ENCODE measurements around the gene RNF223.
"Not testable (repeated sequence)": the region's sequence is repeated elsewhere in the genome, so short reads cannot be mapped to it uniquely, and the experiment has no call there.

The RNF223 gene

DNA sequence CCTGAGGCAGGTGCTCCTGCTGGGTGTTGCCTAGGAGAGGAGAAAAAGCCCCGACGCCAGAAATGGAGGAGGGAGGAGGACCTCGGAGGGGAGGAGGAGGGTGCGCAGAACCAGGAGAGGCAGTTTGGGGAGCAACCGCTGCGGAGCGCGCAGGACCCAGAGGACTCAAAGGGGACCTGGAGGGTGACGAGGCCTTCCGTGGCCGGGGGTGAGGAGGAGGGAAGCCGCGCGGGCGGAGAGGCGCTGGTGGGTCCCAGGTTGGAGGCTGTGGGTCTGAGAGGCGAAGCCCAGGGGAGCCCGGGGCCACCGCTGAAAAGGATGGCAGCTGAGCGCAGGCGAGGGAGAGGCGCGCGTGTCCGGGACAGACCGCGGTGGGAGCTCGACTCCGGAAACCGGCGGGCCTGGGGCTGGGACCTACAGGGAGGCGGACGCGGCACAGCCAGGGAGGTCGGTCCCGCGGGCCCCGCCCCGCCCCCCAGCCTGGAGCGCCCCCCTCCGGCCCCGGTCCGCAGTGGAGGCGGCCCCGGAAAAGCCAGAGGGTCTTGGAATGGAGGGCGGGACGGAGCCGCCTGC is 15.1 kb downstream of the RNF223 start:
- peak; percentile 50 for DNase-seq

GRCh38 chr1:1058088-1058905 is 15.8 kb downstream of the RNF223 start:
- no peak for DNase-seq

- DNase-seq, result not testable (repeated sequence)
Measured at GRCh38 chr1:1057769-1058087, 16.4 kb downstream of the RNF223 start.

GRCh38 chr1:1055841-1056736 is 18.0 kb downstream of the RNF223 start:
- DNase-seq, result no peak

- DNase-seq, result no peak
Measured at GRCh38 chr1:1054971-1055370, 19.1 kb downstream of the RNF223 start.

GRCh38 chr1:1054099-1054700 is 19.9 kb downstream of the RNF223 start:
- no peak for DNase-seq

GRCh38 chr1:1053682-1054081 is 20.4 kb downstream of the RNF223 start:
- no peak for DNase-seq

DNA sequence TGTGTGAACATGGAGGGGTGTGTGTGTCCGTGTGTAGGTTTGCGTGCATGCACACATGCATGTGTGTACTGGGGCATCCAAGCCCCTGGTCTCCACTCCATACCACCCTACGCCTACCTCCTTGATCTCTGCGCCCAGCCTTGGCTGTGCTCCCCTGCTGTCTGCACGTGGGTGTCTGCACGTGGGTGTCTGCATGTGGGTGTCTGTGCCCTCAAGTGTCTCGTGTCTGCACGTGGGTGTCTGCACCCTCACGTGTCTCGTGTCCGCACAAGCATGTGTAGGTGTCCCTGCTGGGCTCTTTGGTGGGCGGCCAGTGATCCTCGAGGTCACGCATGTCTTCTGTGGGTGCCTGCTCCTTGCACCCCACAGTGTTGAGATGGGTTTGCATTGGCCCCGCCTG is 21.1 kb downstream of the RNF223 start:
- no peak for DNase-seq

DNA sequence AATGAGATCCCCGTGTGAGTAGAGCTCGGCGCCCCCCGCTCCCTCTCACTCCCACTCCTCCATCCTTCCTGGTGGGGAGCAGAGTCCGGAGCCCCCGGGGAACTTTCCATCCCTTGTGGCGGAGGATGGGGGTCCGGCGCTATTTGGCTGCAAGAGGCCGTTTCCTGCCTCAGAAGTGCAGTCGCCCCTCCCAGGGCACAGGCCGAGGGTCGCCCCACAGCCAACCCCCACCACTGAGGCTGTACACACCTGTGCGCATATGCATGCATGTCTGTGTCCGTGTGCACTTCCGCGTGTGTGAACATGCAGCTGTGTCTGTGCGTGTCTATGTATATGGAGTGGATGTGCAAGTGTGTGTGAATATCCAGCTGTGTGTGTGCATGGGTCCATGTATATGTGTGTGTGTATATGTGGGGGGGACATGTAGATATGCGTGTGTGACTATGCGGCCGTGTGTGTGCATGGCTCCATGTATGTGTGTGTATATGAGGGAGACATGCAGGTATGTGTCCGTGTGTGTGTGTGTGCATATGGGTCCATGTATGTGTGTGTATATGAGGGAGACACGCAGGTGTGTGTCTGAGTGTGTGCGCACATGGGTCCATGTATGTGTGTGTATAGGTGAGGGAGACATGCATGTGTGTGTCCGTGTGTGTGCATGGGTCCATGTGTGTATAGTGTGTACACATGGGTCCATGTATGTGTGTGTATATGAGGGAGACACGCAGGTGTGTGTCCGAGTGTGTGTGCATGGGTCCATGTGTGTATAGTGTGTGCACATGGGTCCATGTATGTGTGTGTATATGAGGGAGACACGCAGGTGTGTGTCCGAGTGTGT is 21.9 kb downstream of the RNF223 start:
- DNase-seq, result no peak

GRCh38 chr1:1051127-1051810 is 22.8 kb downstream of the RNF223 start:
- DNase-seq, result no peak

DNA sequence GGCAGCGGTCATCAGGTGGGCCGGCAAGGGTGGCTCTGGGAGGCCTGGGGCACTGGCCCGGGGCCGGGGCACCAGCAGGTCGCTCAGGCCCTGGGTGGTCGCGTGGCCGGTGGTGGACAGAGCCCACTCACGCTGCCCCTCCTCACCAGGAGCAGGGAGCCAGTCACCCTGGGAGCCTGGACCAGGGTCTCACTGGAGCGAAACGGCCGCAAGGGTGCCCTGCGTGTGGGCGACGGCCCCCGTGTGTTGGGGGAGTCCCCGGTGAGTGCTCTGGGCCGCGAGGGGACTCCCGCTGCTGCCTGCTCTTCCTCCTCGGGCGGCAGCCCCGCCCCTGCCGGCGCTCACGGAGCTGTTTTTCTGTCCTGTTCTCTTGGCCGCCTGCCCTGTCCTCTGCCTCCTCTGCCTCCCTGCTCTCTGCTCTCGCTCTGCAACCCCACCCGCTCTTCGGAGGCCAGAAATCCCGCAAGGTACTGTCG is 23.5 kb downstream of the RNF223 start:
- no peak for DNase-seq

DNA sequence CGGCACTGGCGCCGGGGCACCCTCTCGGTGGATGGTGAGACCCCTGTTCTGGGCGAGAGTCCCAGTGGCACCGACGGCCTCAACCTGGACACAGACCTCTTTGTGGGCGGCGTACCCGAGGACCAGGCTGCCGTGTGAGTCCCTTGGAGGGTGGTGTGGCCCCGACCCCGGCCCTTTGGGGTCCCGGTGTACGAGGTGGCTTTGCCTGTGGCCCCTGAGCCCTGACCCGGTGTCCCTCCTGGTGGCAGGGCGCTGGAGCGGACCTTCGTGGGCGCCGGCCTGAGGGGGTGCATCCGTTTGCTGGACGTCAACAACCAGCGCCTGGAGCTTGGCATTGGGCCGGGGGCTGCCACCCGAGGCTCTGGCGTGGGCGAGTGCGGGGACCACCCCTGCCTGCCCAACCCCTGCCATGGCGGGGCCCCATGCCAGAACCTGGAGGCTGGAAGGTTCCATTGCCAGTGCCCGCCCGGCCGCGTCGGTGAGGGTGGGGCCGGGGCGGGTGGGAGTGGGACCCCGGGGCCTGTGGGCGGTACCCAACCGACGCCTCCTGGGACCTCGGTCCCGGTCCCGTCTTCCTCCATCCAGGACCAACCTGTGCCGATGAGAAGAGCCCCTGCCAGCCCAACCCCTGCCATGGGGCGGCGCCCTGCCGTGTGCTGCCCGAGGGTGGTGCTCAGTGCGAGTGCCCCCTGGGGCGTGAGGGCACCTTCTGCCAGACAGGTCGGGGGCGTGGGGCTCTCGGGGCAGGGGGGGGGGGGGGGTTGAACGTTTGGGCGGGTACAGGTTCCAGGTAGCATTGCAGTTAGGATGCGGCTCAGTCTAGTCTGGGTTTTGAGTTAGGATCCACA is 24.6 kb downstream of the RNF223 start:
- DNase-seq, result no peak

DNA sequence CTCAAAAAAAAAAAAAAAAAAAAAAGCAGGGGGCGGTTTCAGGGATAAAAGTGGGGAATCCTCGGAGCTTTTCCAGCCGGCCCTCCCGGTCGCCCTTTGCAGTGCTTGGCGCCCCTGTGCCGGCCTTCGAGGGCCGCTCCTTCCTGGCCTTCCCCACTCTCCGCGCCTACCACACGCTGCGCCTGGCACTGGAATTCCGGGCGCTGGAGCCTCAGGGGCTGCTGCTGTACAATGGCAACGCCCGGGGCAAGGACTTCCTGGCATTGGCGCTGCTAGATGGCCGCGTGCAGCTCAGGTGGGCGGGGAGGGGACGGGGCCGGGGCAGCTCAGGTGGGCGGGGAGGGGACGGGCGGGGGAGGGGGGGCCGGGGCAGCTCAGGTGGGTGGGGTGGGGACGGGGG is 25.3 kb downstream of the RNF223 start:
- DNase-seq, result no peak

- DNase-seq, result no peak
Measured at GRCh38 chr1:1047963-1048362, 26.1 kb downstream of the RNF223 start.

DNA sequence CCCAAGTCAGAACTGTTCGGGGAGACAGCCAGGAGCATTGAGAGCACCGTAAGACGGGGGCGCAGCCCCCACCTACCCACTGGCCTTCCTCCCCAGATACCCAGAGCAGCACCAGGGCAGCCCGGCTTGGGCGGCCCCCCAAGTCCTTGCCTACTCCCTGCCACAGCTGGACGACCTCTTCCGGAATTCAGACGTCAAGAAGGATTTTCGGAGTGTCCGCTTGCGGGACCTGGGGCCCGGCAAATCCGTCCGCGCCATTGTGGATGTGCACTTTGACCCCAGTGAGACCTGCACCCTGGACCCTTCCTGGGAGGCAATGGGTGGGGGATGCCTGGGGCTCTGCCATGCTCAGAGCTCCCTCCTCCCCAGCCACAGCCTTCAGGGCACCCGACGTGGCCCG is 26.7 kb downstream of the RNF223 start:
- DNase-seq, result no peak

- no peak for DNase-seq
Measured at GRCh38 chr1:1046767-1047166, 27.3 kb downstream of the RNF223 start.

- no peak for DNase-seq
Measured at GRCh38 chr1:1046243-1046642, 27.9 kb downstream of the RNF223 start.

DNA sequence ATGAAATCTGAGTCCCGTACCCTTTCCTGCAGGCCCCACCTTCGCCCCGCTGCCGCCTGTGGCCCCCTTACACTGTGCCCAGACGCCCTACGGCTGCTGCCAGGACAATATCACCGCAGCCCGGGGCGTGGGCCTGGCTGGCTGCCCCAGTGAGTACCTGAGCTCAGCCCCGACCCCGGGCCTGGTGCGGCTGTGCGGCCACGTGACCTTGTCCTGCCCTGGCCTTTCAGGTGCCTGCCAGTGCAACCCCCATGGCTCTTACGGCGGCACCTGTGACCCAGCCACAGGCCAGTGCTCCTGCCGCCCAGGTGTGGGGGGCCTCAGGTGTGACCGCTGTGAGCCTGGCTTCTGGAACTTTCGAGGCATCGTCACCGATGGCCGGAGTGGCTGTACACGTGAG is 29.0 kb downstream of the RNF223 start:
- no peak for DNase-seq

GRCh38 chr1:1044455-1045078 is 29.5 kb downstream of the RNF223 start:
- DNase-seq, result no peak

- DNase-seq, result no peak
Measured at GRCh38 chr1:1043921-1044320, 30.2 kb downstream of the RNF223 start.
